Stimulated activated CD4-positive, alpha-beta T cell treated with anti-CD3 and anti-CD28 coated beads, Interleukin-1b, Interleukin-23, amount 100 ng/mL, for 1 hour (primary cell): ENCODE data around the gene SDC3.

Experiments
- DNase-seq, 2 donors: peaks; one replicate each; pipeline ENCODE4 v3.0.0-alpha.2; 2020; ENCODE audit warnings: low read depth in 2 of 2

The SDC3 gene

DNA sequence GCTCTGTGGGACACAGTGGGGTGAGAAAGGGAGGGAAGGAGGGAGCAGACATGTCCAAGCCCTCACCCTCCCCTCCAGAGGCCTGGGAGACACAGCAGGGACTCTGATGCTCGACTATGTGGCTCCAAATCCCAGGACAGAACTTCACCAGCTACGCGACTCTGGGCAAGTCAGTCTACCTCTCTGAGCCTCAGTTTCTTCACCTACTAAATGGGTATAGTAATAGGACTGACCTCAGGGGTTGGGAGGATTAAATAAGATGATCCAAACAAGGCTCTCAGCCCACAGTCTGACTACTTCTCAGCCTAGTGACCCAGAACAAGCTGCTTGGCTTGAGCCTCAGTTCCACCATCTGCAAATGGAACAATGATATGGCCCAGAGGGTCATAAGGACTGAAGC is 19.6 kb downstream of the SDC3 start:
- DNase-seq, result no peak

DNA sequence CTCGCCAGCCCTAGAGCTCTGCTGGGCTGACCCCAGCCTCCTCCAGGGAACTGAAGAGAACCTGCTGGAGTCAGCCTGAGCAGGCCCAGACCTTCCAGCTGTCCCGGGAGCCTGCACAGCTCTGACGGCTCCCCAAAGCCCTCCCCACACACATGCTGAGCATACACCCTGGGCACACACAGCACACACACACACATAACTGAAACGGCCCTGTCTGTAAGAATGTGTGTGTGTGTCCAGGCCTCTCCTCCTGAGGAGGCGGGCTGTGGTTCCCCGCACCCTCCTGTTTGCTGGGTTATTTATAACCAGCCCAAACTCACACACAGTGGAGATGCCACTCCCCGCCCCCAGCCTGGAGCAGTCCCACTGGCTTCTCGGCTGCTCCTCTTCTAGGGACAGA is 20.2 kb downstream of the SDC3 start:
- DNase-seq, result no peak

DNA sequence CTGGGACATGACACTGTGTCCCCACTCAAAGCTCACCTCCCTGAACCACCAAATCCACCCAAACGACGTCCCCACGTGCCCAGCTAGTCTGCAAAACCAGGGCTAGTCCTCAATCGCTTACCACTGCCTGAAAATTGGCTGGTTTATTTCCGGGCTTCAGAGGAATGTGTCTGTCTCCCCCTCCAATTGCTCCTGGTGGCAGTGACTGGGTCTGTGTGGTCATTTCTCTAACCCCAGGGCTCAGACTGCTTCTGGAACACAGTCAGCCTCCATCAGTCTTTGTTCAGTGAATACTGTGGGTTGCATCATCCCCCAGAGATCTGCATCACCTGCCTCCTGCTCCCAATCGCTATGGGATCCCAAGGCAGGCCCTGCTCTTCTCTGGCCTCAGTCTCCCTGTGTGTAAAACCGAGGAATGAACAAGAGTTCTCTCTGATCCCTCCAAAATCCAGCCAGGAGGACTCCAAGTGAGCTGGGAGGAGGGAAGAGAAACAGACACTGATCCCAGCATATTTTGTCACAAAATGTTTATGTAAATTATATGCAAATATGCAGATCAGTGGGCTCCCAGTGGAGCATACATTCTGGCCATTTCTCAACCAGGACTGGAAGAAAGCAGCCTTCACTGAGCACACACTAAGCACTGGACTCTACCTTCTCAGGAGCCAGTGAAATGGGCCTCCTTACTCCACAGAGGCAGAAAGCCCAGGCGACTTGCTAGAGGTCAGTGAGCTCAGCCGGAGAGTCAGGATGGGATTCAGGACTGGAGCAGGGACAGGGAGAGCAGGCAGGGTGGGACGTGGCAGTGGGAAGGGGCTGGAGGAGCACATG is 20.9 kb downstream of the SDC3 start:
- no peak for DNase-seq

DNA sequence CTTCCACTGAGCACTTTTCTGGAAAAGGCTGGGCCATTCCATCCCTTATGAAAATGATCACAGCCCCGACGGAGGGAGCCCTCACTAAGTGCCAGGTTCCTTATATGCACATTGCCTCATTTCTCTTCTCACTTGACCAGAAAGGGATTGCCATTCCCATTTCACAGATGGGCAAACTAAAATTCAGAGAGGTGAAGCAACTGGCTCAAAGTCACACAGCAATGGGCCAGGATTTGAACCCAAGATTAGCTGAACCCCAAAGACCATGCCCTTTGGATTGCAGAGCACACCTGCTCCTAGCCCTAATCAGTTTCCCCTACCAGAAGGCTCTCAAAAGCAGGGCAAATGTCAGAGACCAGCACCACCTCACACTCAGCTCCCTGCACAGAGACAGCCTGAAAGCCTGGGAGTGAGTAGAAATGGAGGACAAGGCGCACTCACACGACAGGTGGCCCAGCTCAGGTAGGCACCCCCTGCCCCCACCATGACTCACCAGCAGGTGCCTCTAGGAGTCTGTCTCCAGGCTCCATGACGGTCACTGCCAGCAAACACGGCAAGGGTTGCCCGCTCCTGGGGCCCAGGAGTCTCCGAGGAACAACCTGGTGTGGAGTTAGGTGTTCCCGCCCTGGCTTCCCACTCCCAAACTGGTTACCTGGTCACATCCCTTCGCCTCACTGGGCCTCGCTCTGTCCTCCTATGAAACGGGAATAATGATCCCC is 21.7 kb downstream of the SDC3 start:
- no peak for DNase-seq

DNA sequence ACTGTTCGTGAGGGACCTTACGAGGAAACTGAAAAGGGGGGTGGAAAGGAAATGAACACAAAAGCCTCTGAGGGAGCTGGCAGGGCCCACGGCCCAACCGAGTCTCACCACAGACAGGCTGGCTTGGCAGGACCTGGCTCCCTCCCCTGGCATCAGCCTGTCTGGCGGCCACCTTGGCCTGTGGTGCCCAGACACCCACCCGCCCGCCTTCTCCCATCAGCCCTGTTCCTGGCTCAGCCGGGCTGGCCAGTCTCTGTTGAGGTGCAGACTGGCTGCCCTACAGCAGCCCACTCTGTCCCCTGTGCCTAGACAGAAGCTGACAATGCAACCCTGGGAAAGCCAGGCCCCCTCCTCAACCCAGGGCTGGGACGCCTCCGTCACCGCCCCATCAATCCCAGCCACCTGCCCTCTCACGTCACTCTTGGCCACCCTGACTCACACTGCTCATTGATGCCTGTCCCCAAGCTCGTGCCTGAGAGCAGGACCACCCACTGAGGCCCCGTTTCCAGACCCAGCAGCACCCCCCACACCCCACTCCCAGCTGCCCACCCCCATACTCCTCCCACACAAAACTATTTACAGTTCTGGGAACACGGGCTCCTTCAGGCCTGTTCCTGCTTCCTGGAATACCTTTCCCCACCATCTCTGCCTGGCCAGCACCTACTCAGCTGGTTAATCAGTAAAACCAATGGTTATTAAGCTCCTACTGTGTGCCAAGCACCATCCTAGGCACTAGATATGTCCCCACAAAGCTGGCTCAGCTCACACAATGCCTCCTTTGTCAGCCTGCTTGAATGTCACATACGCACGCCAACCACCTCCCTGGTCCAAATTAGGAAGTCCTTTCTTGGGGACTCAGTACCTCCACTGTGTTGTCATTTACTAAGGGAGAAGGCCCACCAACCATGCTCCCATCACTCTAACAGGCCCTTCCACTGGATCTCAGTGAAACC is 22.7 kb downstream of the SDC3 start:
- DNase-seq, result no peak

DNA sequence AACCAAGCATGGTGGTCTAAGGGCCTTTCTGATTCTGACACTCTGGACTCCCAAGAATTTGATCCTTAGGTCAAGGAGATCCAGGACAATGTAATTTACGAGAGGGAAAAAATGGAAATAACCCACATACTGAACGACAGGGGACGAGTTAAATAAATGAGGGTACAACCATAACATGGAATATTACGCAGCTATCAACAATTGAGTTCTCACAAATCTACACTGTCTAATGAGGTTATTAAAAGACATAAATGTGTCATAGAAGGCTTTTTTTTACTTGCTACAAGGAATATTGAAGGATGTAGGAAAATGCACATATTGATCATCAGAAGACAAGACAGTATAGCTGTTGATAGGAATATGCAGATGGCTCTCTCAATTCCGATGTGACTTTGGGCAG is 23.8 kb downstream of the SDC3 start:
- DNase-seq, result no peak

DNA sequence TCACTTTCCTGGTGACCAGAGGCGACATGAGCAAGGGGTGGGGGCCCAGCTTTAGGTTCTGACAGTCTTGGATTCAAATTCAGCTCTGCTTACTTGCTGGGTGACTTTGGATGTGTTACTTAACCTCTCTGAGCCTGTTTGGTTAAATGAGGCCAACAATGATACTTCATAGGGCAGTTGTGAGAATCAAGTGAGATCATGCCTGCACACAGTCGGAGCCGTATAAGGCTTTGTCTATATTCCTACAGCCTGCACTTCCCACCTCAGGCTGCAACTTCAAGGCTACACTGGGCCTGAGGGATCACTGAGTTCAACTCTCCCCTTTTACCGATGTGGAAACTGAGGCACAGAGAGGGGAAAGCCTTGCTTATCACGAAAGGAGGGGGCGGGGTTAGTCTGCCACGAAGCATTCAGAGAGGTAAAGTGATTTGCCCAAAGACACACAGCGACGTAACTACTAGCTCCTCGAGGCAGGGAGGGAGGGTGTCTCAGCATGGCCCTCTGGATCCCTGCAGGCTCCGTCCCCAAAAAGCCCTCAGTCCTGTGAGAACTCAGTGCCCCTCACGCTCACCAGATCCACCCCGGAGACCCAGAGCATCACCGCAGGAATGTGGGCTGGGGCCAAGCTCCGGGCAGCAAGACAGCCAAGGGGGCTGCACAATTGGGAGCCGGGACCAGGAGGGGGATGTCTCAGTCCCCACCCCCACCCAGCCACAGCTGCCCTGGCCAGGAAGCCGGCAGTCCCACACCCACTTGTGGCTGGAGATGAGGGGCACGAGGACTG is 25.0 kb downstream of the SDC3 start:
- DNase-seq, result no peak

DNA sequence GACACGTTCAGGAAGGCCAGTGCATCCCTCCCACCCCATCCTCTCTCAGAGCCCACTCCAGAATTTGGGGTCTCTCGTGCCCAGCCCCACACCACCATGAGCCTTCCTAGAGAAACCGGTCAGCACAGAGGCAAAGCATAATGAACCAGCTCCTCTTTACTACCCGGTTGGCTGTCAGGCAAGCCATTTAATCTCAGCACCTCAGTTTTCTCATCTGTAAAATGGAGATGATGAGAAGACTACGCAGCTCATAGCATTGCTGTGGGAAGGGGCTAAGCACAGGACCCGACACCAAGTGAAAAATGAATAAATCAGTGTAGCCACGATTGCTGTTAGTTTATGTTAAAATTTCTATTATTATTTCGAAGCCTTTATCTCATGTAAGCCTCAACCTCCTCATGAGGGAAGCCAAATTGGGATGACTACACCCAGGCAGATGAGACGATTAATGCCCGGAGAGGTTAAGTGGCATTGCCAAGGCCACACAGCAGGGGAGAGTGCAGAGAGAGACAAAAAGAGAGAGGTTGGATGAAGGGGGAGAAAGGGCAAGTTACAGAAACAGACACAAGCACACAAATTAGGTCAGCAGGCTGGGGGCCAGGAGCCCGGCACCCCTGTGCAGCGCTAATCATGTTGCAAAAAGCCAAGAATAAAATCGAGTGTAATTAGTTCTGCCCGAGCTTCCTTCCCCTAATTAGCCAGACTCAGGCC is 25.7 kb downstream of the SDC3 start:
- no peak for DNase-seq

DNA sequence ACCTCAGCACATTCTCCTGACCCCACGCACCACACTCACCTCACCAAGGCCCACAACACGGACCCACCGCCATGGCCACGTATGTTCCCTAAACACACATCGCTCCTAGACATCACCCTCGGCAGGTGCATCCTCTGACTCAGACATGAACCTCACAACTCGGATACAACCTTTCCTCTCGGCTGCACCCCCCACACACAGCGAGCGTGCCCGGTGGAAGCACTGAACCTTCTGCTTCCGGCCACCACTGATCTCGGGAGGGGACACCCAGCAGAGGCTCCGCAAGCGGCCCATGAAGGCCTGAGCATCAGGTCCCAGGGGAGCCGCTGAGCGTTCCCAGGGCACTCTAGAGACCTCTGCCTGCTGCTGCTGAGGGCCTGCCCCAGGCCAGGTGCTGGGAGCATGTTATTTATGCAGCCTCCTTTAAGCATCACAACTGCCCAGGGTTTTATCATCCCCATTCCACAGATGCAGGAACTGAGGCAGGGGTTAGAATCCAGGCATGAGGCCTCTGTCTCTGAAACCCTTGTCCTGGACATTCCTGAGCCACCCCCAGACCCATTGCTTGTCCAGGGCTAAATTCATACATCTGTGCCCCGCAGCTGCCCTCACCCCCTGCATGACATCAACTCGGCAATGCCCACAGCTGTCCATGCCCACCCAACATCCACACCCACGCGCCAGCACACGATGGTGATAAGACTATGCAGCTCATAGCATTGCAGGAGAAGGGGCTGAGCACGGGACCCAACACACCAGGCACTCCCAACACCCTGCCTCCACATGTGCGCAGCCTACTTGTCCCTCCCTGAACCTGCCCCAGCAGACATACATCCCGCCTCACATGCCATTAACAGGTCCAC is 27.0 kb downstream of the SDC3 start:
- no peak for DNase-seq

DNA sequence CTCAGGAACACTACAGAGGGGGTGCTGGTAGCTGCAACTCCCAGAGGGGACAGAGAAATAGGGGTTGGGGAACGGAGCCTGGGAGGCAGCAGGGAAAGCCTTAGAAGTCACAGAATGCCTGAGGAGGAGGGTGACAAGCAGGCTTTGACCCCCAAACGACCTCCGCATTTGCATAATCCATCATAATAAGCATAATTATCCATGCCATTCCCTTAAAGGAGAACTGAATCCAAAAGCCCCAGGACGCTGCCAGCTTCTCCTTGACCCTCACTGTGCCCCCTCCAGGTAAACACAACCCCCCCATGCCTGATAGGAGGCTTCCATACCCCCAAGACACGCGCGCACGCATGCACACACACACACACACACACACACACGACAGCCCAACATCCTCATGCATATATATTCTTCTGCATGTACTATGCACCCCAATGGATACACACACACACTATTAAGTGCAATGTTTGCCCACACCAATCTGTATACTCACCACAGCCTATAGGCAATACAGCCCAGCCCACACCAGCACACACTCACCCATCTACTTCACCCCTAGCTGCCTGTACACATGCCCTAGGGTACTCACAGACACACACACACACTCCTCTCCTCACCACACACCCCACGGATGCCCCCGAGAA is 27.8 kb downstream of the SDC3 start:
- no peak for DNase-seq

DNA sequence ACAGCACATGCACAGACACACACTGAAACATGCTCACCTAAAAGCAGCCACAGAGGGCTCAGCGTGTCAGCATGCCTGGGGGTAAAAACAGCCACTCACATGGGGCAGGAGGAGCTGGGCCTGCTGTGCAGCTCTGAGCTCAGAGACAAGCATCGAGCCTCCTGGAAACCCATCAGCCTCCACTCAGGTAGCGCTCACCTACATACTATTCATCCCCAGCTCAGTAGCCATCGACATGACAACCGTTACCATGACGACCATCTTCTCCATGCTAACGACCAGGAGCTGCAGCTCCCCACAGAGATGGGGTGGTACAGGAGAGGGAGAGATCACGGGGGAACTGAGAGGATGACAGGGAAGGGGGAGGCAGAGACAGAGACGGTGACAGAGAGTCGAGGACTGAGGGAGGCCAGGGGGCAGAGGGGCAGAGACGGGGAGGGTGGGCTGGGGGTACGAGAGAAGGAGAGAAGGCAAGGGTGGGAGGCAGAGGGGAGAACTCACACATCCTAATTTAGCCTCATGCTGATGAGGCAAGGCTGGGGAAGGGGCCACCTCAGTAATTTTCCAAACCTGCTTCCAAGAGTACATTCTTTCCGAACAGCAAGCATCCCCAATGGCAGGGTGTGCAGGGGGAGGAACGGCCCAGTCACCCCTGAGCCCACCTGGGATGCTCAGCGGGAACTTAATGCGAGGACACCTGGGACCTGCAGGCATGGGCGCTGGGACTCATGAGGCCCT is 28.4 kb downstream of the SDC3 start:
- DNase-seq, result no peak

DNA sequence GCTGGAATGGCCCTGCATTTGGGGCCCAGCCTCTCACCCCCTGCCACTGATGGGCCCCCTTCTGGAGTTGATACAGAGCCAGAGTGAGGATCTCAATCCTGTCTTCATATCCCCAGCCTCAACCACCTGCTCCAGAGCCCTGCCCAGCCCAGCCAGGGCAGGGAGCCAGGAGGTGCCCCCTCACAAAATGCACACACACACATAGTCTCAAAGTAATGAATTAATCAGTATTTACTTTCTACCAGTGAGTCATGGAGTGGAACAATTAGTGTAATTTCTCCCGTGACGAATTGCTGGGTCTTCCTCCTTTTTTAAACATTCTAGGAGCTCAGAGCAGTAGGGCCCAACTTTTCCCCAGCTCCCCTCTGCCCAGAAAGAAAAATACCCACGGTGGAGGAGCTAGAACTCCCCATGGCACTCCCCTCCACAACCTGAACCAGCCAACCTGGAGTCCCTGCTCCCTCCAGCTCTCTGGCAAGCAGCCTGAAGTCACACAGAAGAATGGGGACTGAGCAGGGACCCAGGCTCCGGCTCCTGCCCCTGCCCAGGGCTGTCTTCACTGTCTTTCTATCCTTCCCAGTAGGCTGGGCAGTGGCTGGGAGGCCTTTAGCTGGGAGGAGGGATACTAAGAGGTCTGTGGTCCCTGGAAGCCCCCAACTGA is 29.3 kb downstream of the SDC3 start:
- no peak for DNase-seq

DNA sequence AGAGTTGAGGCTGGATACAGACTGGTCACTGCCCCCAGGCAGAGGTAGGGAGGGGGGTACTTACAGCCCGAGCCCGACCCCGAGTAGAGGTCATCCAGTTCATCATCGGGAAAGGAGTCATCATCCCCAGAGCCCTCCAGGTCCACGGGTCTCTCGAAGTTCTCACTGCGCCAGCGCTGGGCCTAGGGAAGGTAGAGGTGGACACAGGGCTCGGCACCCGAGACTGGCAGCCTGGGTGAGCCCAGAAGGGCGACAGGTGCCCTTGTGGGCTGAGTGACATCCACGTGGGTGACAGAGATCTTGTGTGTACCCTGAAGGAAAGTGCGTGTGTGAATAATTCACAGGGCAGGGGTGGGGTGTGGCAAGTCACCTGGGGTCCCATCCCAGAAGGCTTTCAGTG is 30.0 kb downstream of the SDC3 start:
- no peak for DNase-seq

DNA sequence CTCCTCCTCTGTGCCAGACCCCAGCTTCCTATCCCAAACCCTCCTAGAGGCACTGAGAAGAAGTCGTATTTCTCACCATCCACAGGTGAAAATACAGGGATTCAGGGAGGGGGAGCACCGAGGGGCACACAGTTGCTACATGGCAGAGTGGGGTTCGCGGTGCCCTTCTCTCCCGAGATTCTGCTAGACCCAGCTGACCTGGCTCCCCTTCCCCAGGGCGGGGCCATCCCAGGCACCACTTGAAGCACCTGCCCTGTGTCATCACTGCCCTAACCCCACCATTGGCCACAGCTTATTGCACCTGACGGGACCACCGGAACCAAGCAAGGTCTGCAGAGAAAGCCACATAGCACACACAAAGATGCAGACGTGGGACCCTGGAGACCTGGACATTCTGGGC is 30.5 kb downstream of the SDC3 start:
- DNase-seq, result no peak

DNA sequence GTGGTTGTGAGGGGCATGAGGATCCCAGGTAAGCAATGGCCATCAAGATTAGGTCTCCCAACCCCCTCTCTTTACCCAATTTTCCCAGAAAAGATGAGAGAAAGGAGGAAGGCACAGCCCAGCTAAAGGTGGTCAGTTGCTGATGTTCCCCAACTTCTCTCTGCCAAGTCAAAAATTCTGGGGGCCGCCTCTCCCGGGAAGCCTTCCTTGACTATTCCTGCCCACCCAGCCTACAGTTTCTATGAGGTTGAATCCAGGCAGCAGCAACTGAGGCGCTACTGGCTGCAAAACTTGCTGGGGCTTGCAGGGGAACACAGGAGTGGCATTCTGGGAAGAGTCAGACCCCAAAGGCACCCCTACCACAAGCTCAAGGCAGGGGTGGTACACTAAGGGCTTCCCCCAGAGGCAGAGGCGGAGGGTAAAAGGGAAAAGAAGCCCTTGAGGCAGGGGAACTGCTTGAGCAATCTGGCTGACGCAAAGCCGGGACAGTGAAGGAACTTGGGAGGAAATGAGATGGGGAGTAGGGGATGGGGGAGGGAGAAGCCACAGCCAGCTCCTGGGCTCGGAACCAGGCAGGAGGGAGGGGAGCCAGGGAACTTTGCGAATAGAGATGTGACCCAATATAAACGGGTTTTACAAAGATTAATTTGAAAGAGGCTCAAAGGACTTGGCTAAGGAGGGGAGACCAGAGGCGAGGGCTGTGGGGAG is 31.2 kb downstream of the SDC3 start:
- no peak for DNase-seq

DNA sequence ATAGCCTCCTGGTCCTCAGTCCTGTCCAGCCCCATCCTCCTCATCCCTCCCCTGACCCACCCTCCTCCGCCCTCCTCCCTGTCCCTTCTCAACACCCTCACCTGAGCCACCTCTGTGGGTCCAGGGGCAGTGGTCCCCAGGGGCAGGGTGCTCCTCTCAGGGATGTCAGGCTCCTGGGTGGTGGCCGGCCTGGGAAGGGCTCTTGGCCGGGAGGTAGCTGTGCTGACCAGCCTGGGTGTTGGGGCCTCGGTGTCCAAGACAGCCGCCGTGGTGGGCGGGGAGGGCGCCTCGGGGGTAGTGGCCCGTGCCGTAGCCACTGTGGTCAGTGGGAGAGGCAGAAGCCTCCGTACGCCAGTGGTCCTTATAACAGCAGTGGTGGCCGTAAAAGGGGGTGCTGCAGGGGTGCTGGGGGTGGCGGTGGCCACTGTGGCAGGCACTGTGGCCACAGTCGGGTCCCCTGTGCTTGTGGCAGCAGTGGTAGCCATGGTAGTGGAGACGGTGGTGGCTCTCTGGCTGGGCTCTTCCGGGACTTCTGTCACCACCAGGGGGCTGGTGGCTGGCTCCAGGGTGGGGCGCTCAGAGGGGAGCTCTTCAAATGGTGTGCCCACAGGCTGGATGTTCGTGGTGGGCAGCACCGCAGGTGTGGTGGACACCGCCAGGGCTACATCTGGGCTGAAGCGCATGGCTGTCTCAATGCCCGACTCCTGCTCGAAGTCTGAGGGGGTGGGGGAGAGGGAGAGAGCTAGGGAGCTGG is 31.9 kb downstream of the SDC3 start:
- no peak for DNase-seq

DNA sequence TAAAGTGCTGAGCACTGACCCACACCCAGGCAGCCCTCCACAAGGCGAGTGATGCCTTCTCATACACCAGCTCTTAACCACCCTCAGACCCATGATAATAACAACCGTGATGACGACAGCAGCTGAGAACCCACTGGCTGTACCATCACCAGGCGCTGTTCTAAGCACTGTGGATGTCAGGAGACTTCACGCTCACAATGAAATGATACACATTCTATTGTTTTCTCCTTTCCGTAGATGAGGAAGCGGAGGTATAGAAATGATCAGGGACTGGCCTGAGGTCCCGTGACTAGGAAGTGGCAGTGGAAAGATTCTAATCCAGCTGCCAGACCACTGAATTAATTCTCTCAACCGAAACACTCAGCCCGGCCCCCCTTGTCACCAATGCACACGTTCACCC is 32.6 kb downstream of the SDC3 start:
- no peak for DNase-seq
